Mammary epithelial cell (primary cell): ENCODE data around the gene PAFAH2.

Experiments used
- CTCF ChIP-seq, 2 donors: IDR thresholded peaks in 1 of 2; conservative IDR thresholded peaks in 1 of 2; 2 replicates each; pipeline ENCODE4 v1.5.1; 2011 to 2012; ENCODE audit warnings: inconsistent platforms in 2 of 2, low read length in 2 of 2, mild to moderate bottlenecking in 2 of 2, control low read depth in 1 of 2, low read depth in 1 of 2; ENCODE audit not compliant: insufficient read depth in 1 of 2; ENCODE audit errors: extremely low read depth in 1 of 2
- EZH2 ChIP-seq: IDR thresholded peaks from 2 replicates; pipeline ENCODE4 v1.6.1; 2012; ENCODE audit warnings: low read length, inconsistent platforms, borderline replicate concordance

GRCh38 chr1:26035203-26035958 is 37.5 kb upstream of the PAFAH2 start:
- TF ChIP-seq CTCF (conservative IDR thresholded peaks at IDR 0.05 in 1 of 2, IDR thresholded peaks at IDR 0.05 in 1 of 2; ENCODE audit: extremely low read depth in 1 of 2, insufficient read depth in 1 of 2, low read depth in 1 of 2, low read length in 2 of 2) (no peak), EZH2 (no peak)
